Left ventricle myocardium inferior (tissue), 1 donor: ENCODE data around the gene BATF3. TPM values are rescaled to one million over a fixed set of nuclear protein-coding genes. Genes with fewer than 3 reads are reported as not detected.
"Not testable (repeated sequence)": the region's sequence is repeated elsewhere in the genome, so short reads cannot be mapped to it uniquely, and the experiment has no call there.

Experiments
- DNase-seq: peaks from one replicate; pipeline ENCODE4 v3.0.0-alpha.2; 2020
- H3K27ac ChIP-seq: fragments of 200-600 bp; replicated peaks from 2 replicates; pipeline ENCODE4 v1.8.0; 2021
- H3K27me3 ChIP-seq: fragments of 200-600 bp; 2 replicates; pipeline ENCODE4 v1.8.0; 2021; ENCODE audit warnings: low read depth
- H3K36me3 ChIP-seq: fragments of 200-600 bp; 2 replicates; pipeline ENCODE4 v1.8.0; 2021
- H3K4me1 ChIP-seq: fragments of 200-600 bp; 2 replicates; pipeline ENCODE4 v1.8.0; 2021
- H3K4me3 ChIP-seq: fragments of 200-600 bp; 2 replicates; pipeline ENCODE4 v1.8.0; 2021; ENCODE audit warnings: mild to moderate bottlenecking, moderate library complexity
- H3K9me3 ChIP-seq: fragments of 200-600 bp; replicated peaks from 2 replicates; pipeline ENCODE4 v1.8.0; 2021
- CTCF ChIP-seq: fragments of 200-600 bp; IDR thresholded peaks from 2 replicates; pipeline ENCODE4 v1.8.0; 2021; ENCODE audit warnings: antibody characterized with exemption, mild to moderate bottlenecking, borderline replicate concordance
- intact Hi-C: fragments of 100-400 bp; cut with micrococcal nuclease; formaldehyde crosslinking; loops from one replicate; pipeline ENCODE4 v1.11.0; 2022
- total RNA-seq: library from RNA; stranded (reverse); fragmentation: NEBNext Ultra II Directional; extraction: Animal tissue kit (Norgen Biotek cat#: 25700); gene quantifications from one replicate; pipeline ENCODE4 v1.2.1, GENCODE V29; 2021
- donor health status: DM: no; HTN: yes; CAD: no; lungs with severe emphysema.

The BATF3 gene
- total RNA-seq, 1 donor from 2014 or later = 1.8 TPM

- TF ChIP-seq CTCF = no peak
- H3K36me3 ChIP-seq = no peaks in the 10 kb centered on the region
- H3K27ac ChIP-seq = no peak overlapping the region
- no peak for DNase-seq
- intact Hi-C loops = no loop called here
- peaks cover 39% of the 10 kb centered on the region for H3K4me1 ChIP-seq
- H3K4me3 ChIP-seq = no peak overlapping the region
- no peaks in the 10 kb centered on the region for H3K27me3 ChIP-seq
- peaks cover 10% of the 10 kb centered on the region for H3K9me3 ChIP-seq
These were observed 57.7 kb downstream of the BATF3 start for GRCh38 chr1:212641956-212642355.

- Histone ChIP-seq H3K9me3 (peaks cover 10% of the 10 kb centered on the region), H3K4me3 (no peak overlapping the region), H3K27ac (peak overlapping the region; percentile 85), H3K27me3 (no peaks in the 10 kb centered on the region), H3K4me1 (peaks cover 55% of the 10 kb centered on the region), H3K36me3 (no peaks in the 10 kb centered on the region)
- no peak for DNase-seq
- intact Hi-C loops = no loop called here
- TF ChIP-seq CTCF = no peak
These were observed 59.3 kb downstream of the BATF3 start for GRCh38 chr1:212640223-212640878.

- Histone ChIP-seq H3K9me3 (peaks cover 11% of the 10 kb centered on the region), H3K4me1 (peaks cover 59% of the 10 kb centered on the region), H3K27ac (peak overlapping the region; percentile 85)
- H3K36me3 ChIP-seq, intact Hi-C loops, H3K27me3 ChIP-seq, DNase-seq, H3K4me3 ChIP-seq: not testable (repeated sequence)
These were observed 60.1 kb downstream of the BATF3 start for GRCh38 chr1:212639524-212639923.

GRCh38 chr1:212638492-212639151, 61.0 kb downstream of the BATF3 start:
- H3K9me3 ChIP-seq = peaks cover 18% of the 10 kb centered on the region
- H3K4me3 ChIP-seq = peak overlapping the region; percentile 45
- H3K27ac ChIP-seq = peak overlapping the region; percentile 85
- DNase-seq = peak; percentile 32
- H3K27me3 ChIP-seq = no peaks in the 10 kb centered on the region
- intact Hi-C loops = no loop called here
- H3K4me1 ChIP-seq = peaks cover 57% of the 10 kb centered on the region
- H3K36me3 ChIP-seq = no peaks in the 10 kb centered on the region
- TF ChIP-seq CTCF = no peak

- Histone ChIP-seq H3K27ac (peak overlapping the region; percentile 85), H3K4me1 (peaks cover 57% of the 10 kb centered on the region), H3K4me3 (peak overlapping the region; percentile 45), H3K9me3 (peaks cover 18% of the 10 kb centered on the region), H3K36me3 (no peaks in the 10 kb centered on the region), H3K27me3 (no peaks in the 10 kb centered on the region)
- no peak for DNase-seq
- intact Hi-C loops = no loop called here
- TF ChIP-seq CTCF = no peak
These were observed 61.7 kb downstream of the BATF3 start for GRCh38 chr1:212637902-212638301.

Other genes with a start within 250 kb of the BATF3 start
- 20.0 TPM for gene ATF3, start 91.1 kb downstream of the BATF3 start, total RNA-seq
- gene NSL1, start 91.9 kb upstream of the BATF3 start, total RNA-seq = 29.0 TPM
- 23.5 TPM for gene TATDN3, start 92.1 kb upstream of the BATF3 start, total RNA-seq
- not detected for gene SPATA45, start 147.8 kb upstream of the BATF3 start, total RNA-seq
- 2.7 TPM for gene FLVCR1, start 158.4 kb upstream of the BATF3 start, total RNA-seq